Measurements from ENCODE around the gene CD300LG. TPM values are rescaled to one million over a fixed set of nuclear protein-coding genes. Genes with fewer than 3 reads are reported as not detected.
"Not testable (repeated sequence)": the region's sequence is repeated elsewhere in the genome, so short reads cannot be mapped to it uniquely, and the experiment has no call there.

Gene CD300LG
- total and polyA plus RNA-seq, 8 donors: 0.29 to 3.7 (median 0.92) TPM; not detected in 1

GRCh38 chr17:43888548-43888947 is 41.6 kb downstream of the CD300LG start:
- no peaks in the 10 kb centered on the region for H3K4me1 ChIP-seq
- intact Hi-C loops (cut with DNase I; ENCODE audit: low total_unique reads): no loop called here
- H3K4me3 ChIP-seq: no peak overlapping the region
- no peak for DNase-seq
- peaks cover 0 to 13% (median 2%) of the 10 kb centered on the region in 4 donors for H3K36me3 ChIP-seq
- 52 to 71% (median 64%) methylated on average over 4 of the region's 4 CpGs for WGBS, 5 donors
- TF ChIP-seq POLR2AphosphoS5 (IDR thresholded peaks at IDR 0.05) (no peak), EP300 (IDR thresholded peaks at IDR 0.05) (no peak), POLR2A (IDR thresholded peaks at IDR 0.05) (no peak)
- TF ChIP-seq, protein P1, sequence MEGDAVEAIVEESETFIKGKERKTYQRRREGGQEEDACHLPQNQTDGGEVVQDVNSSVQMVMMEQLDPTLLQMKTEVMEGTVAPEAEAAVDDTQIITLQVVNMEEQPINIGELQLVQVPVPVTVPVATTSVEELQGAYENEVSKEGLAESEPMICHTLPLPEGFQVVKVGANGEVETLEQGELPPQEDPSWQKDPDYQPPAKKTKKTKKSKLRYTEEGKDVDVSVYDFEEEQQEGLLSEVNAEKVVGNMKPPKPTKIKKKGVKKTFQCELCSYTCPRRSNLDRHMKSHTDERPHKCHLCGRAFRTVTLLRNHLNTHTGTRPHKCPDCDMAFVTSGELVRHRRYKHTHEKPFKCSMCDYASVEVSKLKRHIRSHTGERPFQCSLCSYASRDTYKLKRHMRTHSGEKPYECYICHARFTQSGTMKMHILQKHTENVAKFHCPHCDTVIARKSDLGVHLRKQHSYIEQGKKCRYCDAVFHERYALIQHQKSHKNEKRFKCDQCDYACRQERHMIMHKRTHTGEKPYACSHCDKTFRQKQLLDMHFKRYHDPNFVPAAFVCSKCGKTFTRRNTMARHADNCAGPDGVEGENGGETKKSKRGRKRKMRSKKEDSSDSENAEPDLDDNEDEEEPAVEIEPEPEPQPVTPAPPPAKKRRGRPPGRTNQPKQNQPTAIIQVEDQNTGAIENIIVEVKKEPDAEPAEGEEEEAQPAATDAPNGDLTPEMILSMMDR (IDR thresholded peaks at IDR 0.05): no peak
- no peaks in the 10 kb centered on the region for H3K9me3 ChIP-seq
- H3K27me3 ChIP-seq: no peaks in the 10 kb centered on the region
- H3K27ac ChIP-seq: no peak overlapping the region

DNA sequence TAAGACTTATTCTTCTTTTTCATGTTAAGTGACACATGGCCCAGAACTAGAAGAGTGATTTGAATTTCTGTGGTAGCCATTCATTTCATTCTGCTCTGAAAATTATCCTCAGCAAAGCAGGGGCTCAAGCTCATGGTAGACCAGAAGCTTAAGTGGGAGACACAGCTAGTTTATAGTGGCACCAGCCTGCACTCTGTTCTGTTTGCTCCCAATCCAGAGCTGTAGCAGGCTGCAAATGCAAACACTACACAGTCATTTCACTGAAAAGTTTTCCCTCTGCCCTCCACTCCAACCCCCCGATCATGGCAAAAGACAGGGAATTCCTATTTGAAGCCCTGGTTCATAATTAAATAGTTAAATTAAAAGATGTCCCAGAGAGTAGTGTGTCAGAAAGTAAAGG is 43.3 kb downstream of the CD300LG start:
- Histone ChIP-seq H3K9me3 (no peaks in the 10 kb centered on the region), H3K4me1 (no peaks in the 10 kb centered on the region), H3K27me3 (no peaks in the 10 kb centered on the region), H3K36me3 (peaks cover 0 to 12% (median 2%) of the 10 kb centered on the region in 4 donors), H3K27ac (no peak overlapping the region), H3K4me3 (no peak overlapping the region)
- no peak for TF ChIP-seq EP300 (IDR thresholded peaks at IDR 0.05)
- TF ChIP-seq POLR2A (IDR thresholded peaks at IDR 0.05): no peak
- TF ChIP-seq POLR2AphosphoS5 (IDR thresholded peaks at IDR 0.05): no peak
- TF ChIP-seq, protein P1 (IDR thresholded peaks at IDR 0.05): no peak
- WGBS, 5 donors: 86 to 92% (median 87%) methylated on average over 1 of the region's 1 CpG
- intact Hi-C loops (cut with DNase I; ENCODE audit: low total_unique reads): no loop called here
- DNase-seq: no peak

- no peak overlapping the region for H3K4me3 ChIP-seq
- TF ChIP-seq POLR2A (IDR thresholded peaks at IDR 0.05) (no peak), EP300 (IDR thresholded peaks at IDR 0.05) (no peak), POLR2AphosphoS5 (IDR thresholded peaks at IDR 0.05) (no peak)
- TF ChIP-seq, protein P1 (IDR thresholded peaks at IDR 0.05): no peak
- H3K9me3 ChIP-seq: no peaks in the 10 kb centered on the region
- no peaks in the 10 kb centered on the region for H3K4me1 ChIP-seq
- 73 to 84% (median 83%) methylated on average over 5 of the region's 5 CpGs for WGBS, 5 donors
- H3K36me3 ChIP-seq: peaks cover 0 to 26% (median 6%) of the 10 kb centered on the region in 4 donors
- intact Hi-C loops (cut with DNase I; ENCODE audit: low total_unique reads): no loop called here
- H3K27ac ChIP-seq: no peak overlapping the region
- no peak for DNase-seq
- H3K27me3 ChIP-seq: no peaks in the 10 kb centered on the region
Measured at GRCh38 chr17:43891851-43892646, 45.1 kb downstream of the CD300LG start.

GRCh38 chr17:43892647-43892952 is 45.6 kb downstream of the CD300LG start:
- H3K9me3 ChIP-seq: no peaks in the 10 kb centered on the region
- intact Hi-C loops (cut with DNase I; ENCODE audit: low total_unique reads): no loop called here

DNA sequence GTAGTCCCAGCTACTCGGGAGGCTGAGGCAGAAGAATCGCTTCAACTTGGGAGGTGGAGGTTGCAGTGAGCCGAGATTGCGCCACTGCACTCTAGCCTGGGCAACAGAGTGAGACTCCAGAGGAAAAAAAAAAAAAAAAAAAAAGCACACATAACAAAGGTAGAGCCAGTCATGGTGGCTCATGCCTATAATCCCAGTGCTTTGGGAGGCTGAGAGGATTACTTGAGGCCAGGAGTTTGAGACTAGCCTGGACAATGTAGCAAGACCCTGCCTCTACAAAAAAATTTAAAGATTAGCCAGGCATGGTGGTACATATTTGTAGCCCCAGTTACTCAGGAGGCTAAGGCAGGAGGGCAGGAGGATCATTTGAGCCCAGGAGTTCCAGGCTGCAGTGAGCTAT is 47.5 kb downstream of the CD300LG start:
- 86 to 100% (median 90%) methylated on average over 4 of the region's 4 CpGs for WGBS, 5 donors
- H3K4me1 ChIP-seq; DNase-seq; intact Hi-C loops (cut with DNase I; ENCODE audit: low total_unique reads); H3K27me3 ChIP-seq; H3K4me3 ChIP-seq; H3K27ac ChIP-seq; H3K9me3 ChIP-seq: not testable (repeated sequence)
- H3K36me3 ChIP-seq: peaks cover 0 to 27% (median 6%) of the 10 kb centered on the region in 4 donors

More at GRCh38 chr17:43892647-43892952, 45.6 kb downstream of the CD300LG start:
- H3K27ac ChIP-seq: no peak overlapping the region
- peaks cover 0 to 27% (median 6%) of the 10 kb centered on the region in 4 donors for H3K36me3 ChIP-seq
- no peaks in the 10 kb centered on the region for H3K27me3 ChIP-seq
- WGBS, 5 donors: 31 to 55% (median 52%) methylated on average over 4 of the region's 4 CpGs
- H3K4me1 ChIP-seq: no peaks in the 10 kb centered on the region
- TF ChIP-seq POLR2A (IDR thresholded peaks at IDR 0.05) (no peak), POLR2AphosphoS5 (IDR thresholded peaks at IDR 0.05) (no peak), EP300 (IDR thresholded peaks at IDR 0.05) (no peak)
- TF ChIP-seq, protein P1 (IDR thresholded peaks at IDR 0.05): no peak
- no peak overlapping the region for H3K4me3 ChIP-seq
- DNase-seq: no peak

Data from stomach (tissue), 9 donors.